CD4-positive, alpha-beta T cell (primary cell): ENCODE data around the gene STRADA. TPM values are rescaled to one million over a fixed set of nuclear protein-coding genes. Genes with fewer than 3 reads are reported as not detected.

Source experiments
- ATAC-seq: fragments of 200-7000 bp; cut with Tn5 transposase; one replicate; pipeline ENCODE4 v1.10.0; 2022; ENCODE audit warnings: mild to moderate bottlenecking; ENCODE audit not compliant: poor library complexity
- CTCF ChIA-PET: fragments of 350-600 bp; sonication (Branson Sonifier 250); formaldehyde crosslinking; loops from one replicate; lab custom pipeline; 2021; ENCODE audit warnings: antibody characterized with exemption, inconsistent platforms; lab: Charles Lee
- POLR2A ChIA-PET: fragments of 350-600 bp; sonication (Branson Sonifier 250); formaldehyde crosslinking; loops from one replicate; lab custom pipeline; 2021; ENCODE audit warnings: antibody characterized with exemption, inconsistent platforms; lab: Charles Lee
- DNase-seq, 14 experiments: peaks; one replicate each; pipeline ENCODE4 v3.0.0-alpha.2; 2013 to 2020; ENCODE audit warnings: mixed read lengths in 2 of 14
- H3K27ac ChIP-seq, 2 donors: one replicate each; pipeline versions ENCODE4 v1.5.1 to v1.7.0; 2013; ENCODE audit warnings: low read length in 2 of 2, low read depth in 1 of 2, mild to moderate bottlenecking in 1 of 2
- H3K27me3 ChIP-seq, 2 experiments: 1 replicate in 1 of 2; 2 replicates in 1 of 2; pipeline versions ENCODE4 v1.6.1 to v1.7.0; 2013; ENCODE audit warnings: low read length in 2 of 2, control low read depth in 1 of 2, mild to moderate bottlenecking in 1 of 2, moderate library complexity in 1 of 2; ENCODE audit not compliant: insufficient read depth in 2 of 2, control insufficient read depth in 1 of 2
- H3K36me3 ChIP-seq: one replicate; pipeline ENCODE4 v1.6.1; 2013; ENCODE audit warnings: low read length, control low read depth; ENCODE audit not compliant: insufficient read depth
- H3K4me1 ChIP-seq: one replicate; pipeline ENCODE4 v1.6.1; 2013; ENCODE audit warnings: low read length, control low read depth; ENCODE audit not compliant: insufficient read depth
- H3K4me3 ChIP-seq: one replicate; pipeline ENCODE4 v1.5.1; 2013; ENCODE audit warnings: mild to moderate bottlenecking, low read length, moderate library complexity
- H3K9me3 ChIP-seq, 2 experiments: 1 replicate in 1 of 2; 2 replicates in 1 of 2; pipeline versions ENCODE4 v1.6.1 to v1.7.0; 2013; ENCODE audit warnings: low read length in 2 of 2, mild to moderate bottlenecking in 2 of 2, control low read depth in 1 of 2, moderate library complexity in 1 of 2; ENCODE audit not compliant: control insufficient read depth in 1 of 2, insufficient read depth in 1 of 2
- H3K27ac Mint-ChIP-seq: one replicate; pipeline ENCODE4 v1.8.0; 2020; ENCODE audit warnings: mixed read lengths
- H3K27me3 Mint-ChIP-seq: one replicate; pipeline ENCODE4 v1.8.0; 2021; ENCODE audit warnings: mixed read lengths
- H3K36me3 Mint-ChIP-seq: one replicate; pipeline ENCODE4 v1.8.0; 2021; ENCODE audit warnings: low read depth, mixed read lengths
- H3K4me1 Mint-ChIP-seq: one replicate; pipeline ENCODE4 v1.8.0; 2021; ENCODE audit warnings: low read depth, mixed read lengths
- H3K4me3 Mint-ChIP-seq: one replicate; pipeline ENCODE4 v1.8.0; 2020; ENCODE audit warnings: mild to moderate bottlenecking, mixed read lengths
- H3K9me3 Mint-ChIP-seq: one replicate; pipeline ENCODE4 v1.8.0; 2020; ENCODE audit warnings: mixed read lengths
- intact Hi-C, 2 experiments: fragments of 100-400 bp; cut with DNase I in 1 of 2; cut with micrococcal nuclease in 1 of 2; formaldehyde crosslinking; loops; one replicate each; pipeline versions ENCODE4 v1.15.1 to v1.9.0; 2023 to 2025; cut with DNase I, micrococcal nuclease
- total RNA-seq, 174 experiments: library from RNA in 2 of 174; stranded (reverse) in 2 of 174; gene quantifications; one replicate each; pipeline ENCODE4 v1.2.3 and lab custom pipeline; 2021 to 2026
- TF ChIP-seq, protein P1 (sequence below): fragments of 200-600 bp; IDR thresholded peaks from one replicate; pipeline ENCODE4 v1.8.0; 2022; ENCODE audit warnings: antibody characterized with exemption, mild to moderate bottlenecking

Gene STRADA
- total RNA-seq, 2 experiments from 2014 or later, result 50.9 to 51.0 TPM

- Mint-ChIP-seq H3K36me3 (peaks cover 58% of the 10 kb centered on the region), H3K9me3 (no peaks in the 10 kb centered on the region), H3K4me1 (peaks cover 70% of the 10 kb centered on the region), H3K4me3 (peak overlapping the region; percentile 97), H3K27ac (peak overlapping the region; percentile 100), H3K27me3 (peaks cover 2% of the 10 kb centered on the region)
- Histone ChIP-seq H3K27ac (peak overlapping the region; percentile 55 to 89), H3K4me1 (peaks cover 80% of the 10 kb centered on the region), H3K9me3 (no peaks in the 10 kb centered on the region), H3K4me3 (peak overlapping the region; percentile 90), H3K36me3 (peaks cover 23% of the 10 kb centered on the region), H3K27me3 (no peaks in the 10 kb centered on the region)
- ChIA-PET POLR2A (interaction anchor here (0.9 to 18.5 kb wide), 17 partner anchors 5 to 803 kb away, joined by 3 to 844 read pairs (median 5); partner anchors contain the start of genes CCDC47, CEP95, DDX42 and DDX5), CTCF (interaction anchor here (0.6 to 1.3 kb wide), 3 partner anchors 36 to 71 kb away, joined by 3 to 5 read pairs (median 4); partner anchors contain the start of genes CCDC47, DDX42 and STRADA)
- no peak for DNase-seq
- TF ChIP-seq, protein P1, sequence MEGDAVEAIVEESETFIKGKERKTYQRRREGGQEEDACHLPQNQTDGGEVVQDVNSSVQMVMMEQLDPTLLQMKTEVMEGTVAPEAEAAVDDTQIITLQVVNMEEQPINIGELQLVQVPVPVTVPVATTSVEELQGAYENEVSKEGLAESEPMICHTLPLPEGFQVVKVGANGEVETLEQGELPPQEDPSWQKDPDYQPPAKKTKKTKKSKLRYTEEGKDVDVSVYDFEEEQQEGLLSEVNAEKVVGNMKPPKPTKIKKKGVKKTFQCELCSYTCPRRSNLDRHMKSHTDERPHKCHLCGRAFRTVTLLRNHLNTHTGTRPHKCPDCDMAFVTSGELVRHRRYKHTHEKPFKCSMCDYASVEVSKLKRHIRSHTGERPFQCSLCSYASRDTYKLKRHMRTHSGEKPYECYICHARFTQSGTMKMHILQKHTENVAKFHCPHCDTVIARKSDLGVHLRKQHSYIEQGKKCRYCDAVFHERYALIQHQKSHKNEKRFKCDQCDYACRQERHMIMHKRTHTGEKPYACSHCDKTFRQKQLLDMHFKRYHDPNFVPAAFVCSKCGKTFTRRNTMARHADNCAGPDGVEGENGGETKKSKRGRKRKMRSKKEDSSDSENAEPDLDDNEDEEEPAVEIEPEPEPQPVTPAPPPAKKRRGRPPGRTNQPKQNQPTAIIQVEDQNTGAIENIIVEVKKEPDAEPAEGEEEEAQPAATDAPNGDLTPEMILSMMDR, result no peak
- intact Hi-C loops, result loop anchor here in 1 of 2 experiments (2.0 to 5.0 kb wide), 2 partner anchors 70 to 804 kb away; partner anchors contain the start of genes CCDC47, CEP95 and DDX5
- ATAC-seq, result no peak
Observed at GRCh38 chr17:63703029-63703428, 38.6 kb downstream of the STRADA start.

DNA sequence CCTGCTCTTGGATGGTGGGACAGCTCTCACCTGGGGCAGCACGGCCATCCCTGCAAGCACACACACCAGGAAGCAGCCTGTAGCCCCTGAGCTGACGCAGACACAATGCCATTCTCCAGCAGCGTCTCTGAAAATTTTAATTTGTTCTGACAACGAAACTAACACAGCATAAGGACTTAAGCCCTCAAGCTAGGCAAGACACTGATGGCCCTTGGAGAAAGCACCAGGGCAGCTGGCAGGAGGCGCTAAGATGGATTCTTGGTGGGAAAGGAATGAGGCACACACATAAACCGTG lies 38.9 kb downstream of the STRADA start:
- Histone ChIP-seq H3K9me3 (no peaks in the 10 kb centered on the region), H3K36me3 (peaks cover 26% of the 10 kb centered on the region), H3K27me3 (no peaks in the 10 kb centered on the region), H3K4me1 (peaks cover 80% of the 10 kb centered on the region), H3K4me3 (peak overlapping the region; percentile 90), H3K27ac (peak overlapping the region; percentile 55 to 89)
- H3K36me3 Mint-ChIP-seq, result peaks cover 61% of the 10 kb centered on the region
- ATAC-seq (no peak), DNase-seq (peak in 1 of 14 experiments; percentile 36)
- H3K9me3 Mint-ChIP-seq, result no peaks in the 10 kb centered on the region
- ChIA-PET POLR2A (interaction anchor here (0.9 to 18.5 kb wide), 20 partner anchors 4 to 803 kb away, joined by 3 to 844 read pairs (median 4); partner anchors contain the start of genes CCDC47, CEP95, DCAF7 and DDX42), CTCF (interaction anchor here (0.6 to 10.9 kb wide), 4 partner anchors 9 to 71 kb away, joined by 3 to 169 read pairs (median 4); partner anchors contain the start of genes CCDC47, DDX42 and STRADA)
- intact Hi-C loops, result loop anchor here in 1 of 2 experiments (2.0 to 5.0 kb wide), 2 partner anchors 70 to 805 kb away; partner anchors contain the start of genes CCDC47, CEP95 and DDX5
- peak overlapping the region; percentile 97 for H3K4me3 Mint-ChIP-seq
- peaks cover 73% of the 10 kb centered on the region for H3K4me1 Mint-ChIP-seq
- TF ChIP-seq, protein P1, result no peak
- peaks cover 5% of the 10 kb centered on the region for H3K27me3 Mint-ChIP-seq
- peak overlapping the region; percentile 100 for H3K27ac Mint-ChIP-seq

DNA sequence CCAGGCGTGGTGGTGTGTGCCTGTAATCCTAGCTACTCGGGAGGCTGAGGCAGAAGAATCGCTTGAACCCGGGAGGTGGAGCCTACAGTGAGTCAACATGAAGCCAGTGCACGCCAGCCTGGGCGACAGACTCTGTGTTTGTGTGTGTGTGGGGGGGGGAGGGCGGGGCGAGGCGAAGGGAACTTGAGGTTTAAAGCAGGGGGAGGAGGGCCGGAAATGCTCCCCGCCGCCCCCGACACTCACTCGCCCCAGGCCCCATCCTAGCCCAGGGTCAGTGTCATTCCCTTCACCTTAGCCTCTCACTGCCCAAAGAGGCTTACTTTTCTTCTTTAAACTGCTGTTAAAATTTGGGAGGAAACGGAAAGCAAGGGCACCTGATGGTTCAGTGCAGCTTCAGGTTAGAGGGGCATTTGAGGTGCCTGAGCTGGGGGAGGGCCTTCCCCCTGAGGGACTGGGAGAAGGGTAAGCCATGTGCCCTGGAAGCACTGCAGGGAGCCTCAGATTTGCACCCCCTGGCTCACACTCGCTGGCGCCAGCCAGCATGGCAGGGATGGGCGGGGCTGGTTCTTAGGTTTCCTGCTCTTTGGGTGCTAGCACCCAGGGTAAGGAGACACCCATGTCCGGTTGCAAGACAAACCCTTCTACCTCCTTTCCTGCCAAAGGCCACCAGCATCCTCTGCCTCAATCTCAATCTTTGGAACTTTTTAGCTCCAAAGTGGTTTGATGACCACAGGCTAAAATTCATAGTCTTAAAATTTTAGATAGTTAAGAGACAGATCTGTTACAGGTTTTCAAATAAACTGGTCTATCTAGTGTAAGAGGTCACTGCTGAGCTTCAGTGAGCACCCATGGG lies 39.5 kb downstream of the STRADA start:
- TF ChIP-seq, protein P1, result no peak
- Histone ChIP-seq H3K27me3 (no peaks in the 10 kb centered on the region), H3K27ac (peak overlapping the region; percentile 83 to 89), H3K9me3 (no peaks in the 10 kb centered on the region), H3K36me3 (peaks cover 32% of the 10 kb centered on the region), H3K4me3 (peak overlapping the region; percentile 90), H3K4me1 (peaks cover 80% of the 10 kb centered on the region)
- DNase-seq (peak; percentile 54 to 91 (median 78)), ATAC-seq (peak; percentile 37)
- Mint-ChIP-seq H3K36me3 (peaks cover 63% of the 10 kb centered on the region), H3K27ac (peak overlapping the region; percentile 100), H3K4me1 (peaks cover 73% of the 10 kb centered on the region), H3K27me3 (peaks cover 5% of the 10 kb centered on the region), H3K4me3 (peak overlapping the region; percentile 97), H3K9me3 (no peaks in the 10 kb centered on the region)
- intact Hi-C loops, result loop anchor here (2.0 to 5.0 kb wide), 2 partner anchors 71 to 805 kb away; partner anchors contain the start of genes CCDC47 (in 2 of the 2), CEP95 (in 1 of the 2) and DDX5 (in 1 of the 2)
- POLR2A ChIA-PET, result interaction anchor here (0.8 to 18.5 kb wide), 27 partner anchors 4 to 804 kb away, joined by 3 to 844 read pairs (median 5); partner anchors contain the start of genes CCDC47, CEP95, DCAF7 and DDX42
- CTCF ChIA-PET, result interaction anchor here (0.6 to 10.9 kb wide), 5 partner anchors 9 to 80 kb away, joined by 3 to 169 read pairs (median 5); partner anchors contain the start of genes CCDC47, DDX42, MAP3K3 and STRADA
